ENCODE measurements around the gene IL16. TPM values are rescaled to one million over a fixed set of nuclear protein-coding genes. Genes with fewer than 3 reads are reported as not detected.

IL16 gene
- polyA plus RNA-seq, 1 donor from 2014 or later = not detected

GRCh38 chr15:81302701-81303109 is 106.0 kb downstream of the IL16 start:
- Histone ChIP-seq H3K4me2 (ENCODE audit: low read length) (no peak overlapping the region), H3K4me3 (ENCODE audit: low read length) (no peak overlapping the region), H4K20me1 (ENCODE audit: insufficient read depth) (no peaks in the 10 kb centered on the region), H3K9ac (ENCODE audit: low read length) (no peak overlapping the region), H3K36me3 (ENCODE audit: insufficient read depth, low read length) (no peaks in the 10 kb centered on the region), H2AFZ (ENCODE audit: low read depth, low read length) (no peak overlapping the region), H3K9me2 (ENCODE audit: insufficient read depth, low read length) (no peaks in the 10 kb centered on the region), H3F3A (ENCODE audit: insufficient read depth, low read length, poor library complexity, severe bottlenecking) (no peaks in the 10 kb centered on the region), H3K27ac (ENCODE audit: low read length) (no peak overlapping the region), H3K9me3 (ENCODE audit: low read length) (no peaks in the 10 kb centered on the region), H3K27me3 (ENCODE audit: insufficient read depth, low read depth, low read length) (no peaks in the 10 kb centered on the region), H3K79me2 (replicated peaks; ENCODE audit: insufficient read depth, low read length) (no peaks in the 10 kb centered on the region)
- TF ChIP-seq SMC3 (conservative IDR thresholded peaks at IDR 0.05; ENCODE audit: poor library complexity) (no peak), RAD21 (conservative IDR thresholded peaks at IDR 0.05) (no peak), POLR2AphosphoS5 (IDR thresholded peaks at IDR 0.05) (no peak), EP300 (conservative IDR thresholded peaks at IDR 0.05; ENCODE audit: poor library complexity, severe bottlenecking) (no peak), TAF1 (IDR thresholded peaks at IDR 0.05; ENCODE audit: low read depth) (no peak), MXI1 (conservative IDR thresholded peaks at IDR 0.05; ENCODE audit: poor library complexity, severe bottlenecking) (no peak), EZH2 (IDR thresholded peaks at IDR 0.05; ENCODE audit: borderline replicate concordance, insufficient read depth, low read length, poor library complexity, severe bottlenecking) (no peak)
- TF ChIP-seq, protein P1, sequence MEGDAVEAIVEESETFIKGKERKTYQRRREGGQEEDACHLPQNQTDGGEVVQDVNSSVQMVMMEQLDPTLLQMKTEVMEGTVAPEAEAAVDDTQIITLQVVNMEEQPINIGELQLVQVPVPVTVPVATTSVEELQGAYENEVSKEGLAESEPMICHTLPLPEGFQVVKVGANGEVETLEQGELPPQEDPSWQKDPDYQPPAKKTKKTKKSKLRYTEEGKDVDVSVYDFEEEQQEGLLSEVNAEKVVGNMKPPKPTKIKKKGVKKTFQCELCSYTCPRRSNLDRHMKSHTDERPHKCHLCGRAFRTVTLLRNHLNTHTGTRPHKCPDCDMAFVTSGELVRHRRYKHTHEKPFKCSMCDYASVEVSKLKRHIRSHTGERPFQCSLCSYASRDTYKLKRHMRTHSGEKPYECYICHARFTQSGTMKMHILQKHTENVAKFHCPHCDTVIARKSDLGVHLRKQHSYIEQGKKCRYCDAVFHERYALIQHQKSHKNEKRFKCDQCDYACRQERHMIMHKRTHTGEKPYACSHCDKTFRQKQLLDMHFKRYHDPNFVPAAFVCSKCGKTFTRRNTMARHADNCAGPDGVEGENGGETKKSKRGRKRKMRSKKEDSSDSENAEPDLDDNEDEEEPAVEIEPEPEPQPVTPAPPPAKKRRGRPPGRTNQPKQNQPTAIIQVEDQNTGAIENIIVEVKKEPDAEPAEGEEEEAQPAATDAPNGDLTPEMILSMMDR (IDR thresholded peaks at IDR 0.05; ENCODE audit: poor library complexity, severe bottlenecking) = no peak
- TF ChIP-seq, protein P2, sequence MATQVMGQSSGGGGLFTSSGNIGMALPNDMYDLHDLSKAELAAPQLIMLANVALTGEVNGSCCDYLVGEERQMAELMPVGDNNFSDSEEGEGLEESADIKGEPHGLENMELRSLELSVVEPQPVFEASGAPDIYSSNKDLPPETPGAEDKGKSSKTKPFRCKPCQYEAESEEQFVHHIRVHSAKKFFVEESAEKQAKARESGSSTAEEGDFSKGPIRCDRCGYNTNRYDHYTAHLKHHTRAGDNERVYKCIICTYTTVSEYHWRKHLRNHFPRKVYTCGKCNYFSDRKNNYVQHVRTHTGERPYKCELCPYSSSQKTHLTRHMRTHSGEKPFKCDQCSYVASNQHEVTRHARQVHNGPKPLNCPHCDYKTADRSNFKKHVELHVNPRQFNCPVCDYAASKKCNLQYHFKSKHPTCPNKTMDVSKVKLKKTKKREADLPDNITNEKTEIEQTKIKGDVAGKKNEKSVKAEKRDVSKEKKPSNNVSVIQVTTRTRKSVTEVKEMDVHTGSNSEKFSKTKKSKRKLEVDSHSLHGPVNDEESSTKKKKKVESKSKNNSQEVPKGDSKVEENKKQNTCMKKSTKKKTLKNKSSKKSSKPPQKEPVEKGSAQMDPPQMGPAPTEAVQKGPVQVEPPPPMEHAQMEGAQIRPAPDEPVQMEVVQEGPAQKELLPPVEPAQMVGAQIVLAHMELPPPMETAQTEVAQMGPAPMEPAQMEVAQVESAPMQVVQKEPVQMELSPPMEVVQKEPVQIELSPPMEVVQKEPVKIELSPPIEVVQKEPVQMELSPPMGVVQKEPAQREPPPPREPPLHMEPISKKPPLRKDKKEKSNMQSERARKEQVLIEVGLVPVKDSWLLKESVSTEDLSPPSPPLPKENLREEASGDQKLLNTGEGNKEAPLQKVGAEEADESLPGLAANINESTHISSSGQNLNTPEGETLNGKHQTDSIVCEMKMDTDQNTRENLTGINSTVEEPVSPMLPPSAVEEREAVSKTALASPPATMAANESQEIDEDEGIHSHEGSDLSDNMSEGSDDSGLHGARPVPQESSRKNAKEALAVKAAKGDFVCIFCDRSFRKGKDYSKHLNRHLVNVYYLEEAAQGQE (IDR thresholded peaks at IDR 0.05; ENCODE audit: borderline replicate concordance) = no peak

DNA sequence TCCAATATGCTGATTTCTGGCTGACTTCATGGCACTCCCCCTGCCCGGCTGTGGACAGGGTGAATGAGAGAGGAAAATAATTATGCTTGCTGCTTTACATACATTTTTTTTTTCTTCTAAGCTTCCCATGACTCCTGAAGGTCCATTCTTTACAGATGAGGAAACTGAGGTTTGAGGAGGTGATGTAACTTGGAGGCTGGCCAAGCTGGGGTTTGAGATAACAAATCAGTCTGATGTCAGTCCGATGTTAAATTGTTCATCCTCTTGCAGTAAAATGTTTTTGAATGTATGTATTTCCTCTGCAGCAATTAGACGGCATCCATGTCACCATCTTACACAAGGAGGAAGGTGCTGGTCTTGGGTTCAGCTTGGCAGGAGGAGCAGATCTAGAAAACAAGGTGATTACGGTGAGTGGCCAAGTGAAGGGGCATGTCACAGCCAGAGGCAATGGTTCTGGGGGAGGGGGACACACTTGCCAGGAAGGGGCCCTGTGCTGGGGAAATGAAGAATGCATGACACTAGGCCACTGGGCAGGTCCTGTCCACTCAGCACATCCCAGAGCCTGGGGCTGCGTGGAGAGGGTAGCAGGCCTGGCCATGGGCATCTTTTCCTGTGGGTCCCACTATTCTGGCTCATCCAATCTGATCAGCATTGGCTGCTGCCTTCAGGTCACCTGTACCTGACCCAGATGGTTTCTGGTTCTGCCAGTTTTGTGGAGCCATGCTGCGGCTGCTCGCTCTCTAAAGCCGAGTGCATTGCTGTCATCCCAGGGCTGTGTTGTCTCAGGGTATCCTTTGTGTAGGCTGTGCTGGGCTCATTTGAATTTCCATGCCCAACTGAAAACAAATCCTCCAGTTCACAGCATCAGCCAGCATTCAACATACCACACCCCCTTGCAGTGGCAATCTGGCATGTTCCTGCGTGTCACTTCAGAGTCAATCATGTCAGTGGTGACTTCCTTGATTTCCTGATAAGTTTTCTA is 106.9 kb downstream of the IL16 start:
- no peaks in the 10 kb centered on the region for H3K9me3 ChIP-seq (ENCODE audit: low read length)
- TF ChIP-seq MXI1 (conservative IDR thresholded peaks at IDR 0.05; ENCODE audit: poor library complexity, severe bottlenecking) = no peak
- TF ChIP-seq TAF1 (IDR thresholded peaks at IDR 0.05; ENCODE audit: low read depth) = no peak
- TF ChIP-seq POLR2AphosphoS5 (IDR thresholded peaks at IDR 0.05) = no peak
- no peak for TF ChIP-seq SMC3 (conservative IDR thresholded peaks at IDR 0.05; ENCODE audit: poor library complexity)
- TF ChIP-seq, protein P1 (IDR thresholded peaks at IDR 0.05; ENCODE audit: poor library complexity, severe bottlenecking) = no peak
- TF ChIP-seq EP300 (conservative IDR thresholded peaks at IDR 0.05; ENCODE audit: poor library complexity, severe bottlenecking) = no peak
- TF ChIP-seq EZH2 (IDR thresholded peaks at IDR 0.05; ENCODE audit: borderline replicate concordance, insufficient read depth, low read length, poor library complexity, severe bottlenecking) = no peak
- TF ChIP-seq RAD21 (conservative IDR thresholded peaks at IDR 0.05) = no peak
- TF ChIP-seq, protein P2 (IDR thresholded peaks at IDR 0.05; ENCODE audit: borderline replicate concordance) = no peak
- H4K20me1 ChIP-seq (ENCODE audit: insufficient read depth) = no peaks in the 10 kb centered on the region
- no peaks in the 10 kb centered on the region for H3K79me2 ChIP-seq (replicated peaks; ENCODE audit: insufficient read depth, low read length)
- no peaks in the 10 kb centered on the region for H3K27me3 ChIP-seq (ENCODE audit: insufficient read depth, low read depth, low read length)
- H3K4me2 ChIP-seq (ENCODE audit: low read length) = no peak overlapping the region
- no peaks in the 10 kb centered on the region for H3K36me3 ChIP-seq (ENCODE audit: insufficient read depth, low read length)
- H3K9ac ChIP-seq (ENCODE audit: low read length) = no peak overlapping the region
- no peak overlapping the region for H3K4me3 ChIP-seq (ENCODE audit: low read length)
- no peaks in the 10 kb centered on the region for H3F3A ChIP-seq (ENCODE audit: insufficient read depth, low read length, poor library complexity, severe bottlenecking)
- H2AFZ ChIP-seq (ENCODE audit: low read depth, low read length) = peak overlapping the region; percentile 32
- H3K27ac ChIP-seq (ENCODE audit: low read length) = no peak overlapping the region
- H3K9me2 ChIP-seq (ENCODE audit: insufficient read depth, low read length) = no peaks in the 10 kb centered on the region

Data from neural cell (in vitro differentiated cells).